HCT116 (cell line): Measurements from ENCODE around the gene PPP1CC. TPM values are rescaled to one million over a fixed set of nuclear protein-coding genes. Genes with fewer than 3 reads are reported as not detected.

ENCODE experiments used
- ATAC-seq: fragments of 200-7000 bp; cut with Tn5 transposase; 2 replicates; pipeline ENCODE4 v1.9.1; 2020; ENCODE audit warnings: mild to moderate bottlenecking, moderate library complexity
- BruUV-seq: library from RNA; stranded (reverse); fragments of 400-500 nt; replicated peaks from 2 replicates; lab custom pipeline; 2021; lab: Mats Ljungman, UMichigan
- CTCF ChIA-PET: fragments of 300-600 bp; sonication (Branson Sonifier 250); formaldehyde crosslinking; loops from one replicate; lab custom pipeline; 2021; ENCODE audit warnings: antibody characterized with exemption; lab: Charles Lee
- POLR2A ChIA-PET: fragments of 300-600, 350-600 bp; sonication (Branson Sonifier 250); formaldehyde crosslinking; loops from one replicate; lab custom pipeline; 2021; ENCODE audit warnings: antibody characterized with exemption; lab: Charles Lee
- RAD21 ChIA-PET, 2 experiments: fragments of 300-600 bp; sonication (Branson Sonifier 250); formaldehyde crosslinking; loops; one replicate each; lab custom pipeline; 2023; ENCODE audit warnings: low total read pairs in 2 of 2; ENCODE audit not compliant: uncharacterized antibody in 2 of 2, unreplicated experiment in 2 of 2, low non-redundant PET in 1 of 2; lab: Charles Lee
- DNase-seq: peaks from one replicate; pipeline ENCODE4 v3.0.0-alpha.2; 2010; ENCODE audit warnings: low read depth, low spot score
- H2AFZ ChIP-seq: fragments of 200-600 bp; shearing (Covaris generic), sonication (generic); 2 replicates; pipeline ENCODE4 v1.6.1; 2017; ENCODE audit warnings: low read depth, mixed run types, mixed read lengths, antibody characterized with exemption, low read length; ENCODE audit not compliant: poor library complexity, severe bottlenecking
- H3K27ac ChIP-seq: 2 replicates; pipeline ENCODE4 v1.5.1; 2012; ENCODE audit warnings: low read depth, low read length
- H3K27me3 ChIP-seq: fragments of 200-600 bp; sonication (generic); 2 replicates; pipeline ENCODE4 v1.6.1; 2016; ENCODE audit warnings: mixed run types, low read length, mixed read lengths; ENCODE audit not compliant: insufficient read depth
- H3K36me3 ChIP-seq, 2 experiments: fragments of 200-500 bp in 1 of 2; fragments of 200-600 bp in 1 of 2; sonication (Bioruptor generic) in 1 of 2; sonication (generic) in 1 of 2; 2 replicates each; pipeline versions ENCODE4 v1.5.1 to v1.6.1; 2014 to 2016; ENCODE audit warnings: low read length in 2 of 2, inconsistent platforms in 1 of 2, mixed read lengths in 1 of 2, mixed run types in 1 of 2; ENCODE audit not compliant: insufficient read depth in 2 of 2, control insufficient read depth in 1 of 2
- H3K4me1 ChIP-seq, 2 experiments: fragments of 200-600 bp in 1 of 2; sonication (generic) in 1 of 2; 2 replicates each; pipeline versions ENCODE4 v1.5.1 to v1.6.1; 2012 to 2017; ENCODE audit warnings: low read length in 2 of 2, inconsistent platforms in 1 of 2, mild to moderate bottlenecking in 1 of 2, mixed read lengths in 1 of 2, mixed run types in 1 of 2, moderate library complexity in 1 of 2; ENCODE audit not compliant: insufficient read depth in 2 of 2, control insufficient read depth in 1 of 2
- H3K4me2 ChIP-seq: fragments of 200-600 bp; sonication (generic); 2 replicates; pipeline ENCODE4 v1.6.1; 2017; ENCODE audit warnings: mixed run types, low read length, mixed read lengths
- H3K4me3 ChIP-seq, 2 experiments: fragments of 200-600 bp in 1 of 2; sonication (generic) in 1 of 2; replicated peaks in 1 of 2; 2 replicates each; pipeline ENCODE4 v1.5.1; 2011 to 2016; ENCODE audit warnings: low read length in 2 of 2, control low read depth in 1 of 2, low read depth in 1 of 2, mild to moderate bottlenecking in 1 of 2, mixed read lengths in 1 of 2, mixed run types in 1 of 2
- H3K79me2 ChIP-seq: fragments of 200-600 bp; sonication (generic); 2 replicates; pipeline ENCODE4 v1.6.1; 2017; ENCODE audit warnings: mild to moderate bottlenecking, mixed run types, low read length, moderate library complexity, mixed read lengths; ENCODE audit not compliant: insufficient read depth
- H3K9ac ChIP-seq: fragments of 200-600 bp; sonication (generic); 2 replicates; pipeline ENCODE4 v1.6.1; 2016; ENCODE audit warnings: low read length, mixed read lengths
- H3K9me2 ChIP-seq: fragments of 200-600 bp; sonication (generic), shearing (Covaris generic); 2 replicates; pipeline ENCODE4 v1.6.1; 2017; ENCODE audit warnings: mixed run types, mild to moderate bottlenecking, moderate library complexity; ENCODE audit not compliant: insufficient read depth
- H3K9me3 ChIP-seq, 2 experiments: fragments of 200-500 bp in 1 of 2; fragments of 200-600 bp in 1 of 2; sonication (Bioruptor generic) in 1 of 2; sonication (generic) in 1 of 2; 2 replicates each; pipeline ENCODE4 v1.6.1; 2014 to 2017; ENCODE audit warnings: low read length in 2 of 2, mixed read lengths in 2 of 2, inconsistent platforms in 1 of 2, low read depth in 1 of 2, mild to moderate bottlenecking in 1 of 2, mixed run types in 1 of 2, moderate library complexity in 1 of 2; ENCODE audit not compliant: control insufficient read depth in 1 of 2, insufficient read depth in 1 of 2
- H4K20me1 ChIP-seq: fragments of 200-600 bp; sonication (generic), shearing (Covaris generic); 2 replicates; pipeline ENCODE4 v1.6.1; 2017; ENCODE audit warnings: mixed run types, mild to moderate bottlenecking, moderate library complexity; ENCODE audit not compliant: insufficient read depth
- CBX3 ChIP-seq: IDR thresholded peaks from 2 replicates; pipeline ENCODE4 v1.6.1; 2012; ENCODE audit warnings: low read depth
- CEBPB ChIP-seq: IDR thresholded peaks from 2 replicates; pipeline ENCODE4 v1.6.1; 2012; ENCODE audit warnings: low read depth
- CTCF ChIP-seq, 3 experiments: fragments of 200-600 bp in 1 of 3; sonication (generic) in 1 of 3; IDR thresholded peaks in 2 of 3; conservative IDR thresholded peaks in 1 of 3; 2 replicates each; pipeline ENCODE4 v1.5.1; 2012 to 2017; ENCODE audit warnings: low read depth in 2 of 3, low read length in 2 of 3, antibody characterized with exemption in 1 of 3, borderline replicate concordance in 1 of 3, control low read depth in 1 of 3, mild to moderate bottlenecking in 1 of 3, mixed read lengths in 1 of 3, mixed run types in 1 of 3, moderate library complexity in 1 of 3; ENCODE audit not compliant: insufficient read depth in 1 of 3
- EGR1 ChIP-seq: IDR thresholded peaks from 2 replicates; pipeline ENCODE4 v1.6.1; 2012; ENCODE audit warnings: low read depth
- ELF1 ChIP-seq: IDR thresholded peaks from 2 replicates; pipeline ENCODE4 v1.6.1; 2012; ENCODE audit warnings: low read depth, borderline replicate concordance
- EZH2 ChIP-seq: fragments of 200-600 bp; sonication (generic); IDR thresholded peaks from 2 replicates; pipeline ENCODE4 v1.6.1; 2017; ENCODE audit warnings: antibody characterized with exemption, mixed run types
- JUND ChIP-seq: IDR thresholded peaks from 2 replicates; pipeline ENCODE4 v1.6.1; 2012
- POLR2A ChIP-seq: IDR thresholded peaks from 2 replicates; pipeline ENCODE4 v1.7.0; 2011; ENCODE audit warnings: borderline replicate concordance; ENCODE audit not compliant: insufficient read depth, insufficient read length; ENCODE audit errors: extremely low read depth
- POLR2AphosphoS5 ChIP-seq: IDR thresholded peaks from 2 replicates; pipeline ENCODE4 v1.6.1; 2011; ENCODE audit warnings: mild to moderate bottlenecking, low read depth, low read length, moderate library complexity
- RAD21 ChIP-seq: IDR thresholded peaks from 2 replicates; pipeline ENCODE4 v1.6.1; 2012; ENCODE audit warnings: low read depth, mild to moderate bottlenecking
- REST ChIP-seq: IDR thresholded peaks from 2 replicates; pipeline ENCODE4 v1.6.1; 2012; ENCODE audit warnings: low read depth
- SIN3A ChIP-seq: IDR thresholded peaks from 2 replicates; pipeline ENCODE4 v1.6.1; 2012; ENCODE audit warnings: low read depth
- SRF ChIP-seq: IDR thresholded peaks from 2 replicates; pipeline ENCODE4 v1.6.1; 2012; ENCODE audit warnings: low read depth
- YY1 ChIP-seq: IDR thresholded peaks from 2 replicates; pipeline ENCODE4 v1.6.1; 2011; ENCODE audit warnings: low read length, low read depth, moderate library complexity, mild to moderate bottlenecking; ENCODE audit not compliant: insufficient replicate concordance; ENCODE audit errors: extremely low read depth
- ZNF274 ChIP-seq: fragments of 200-500 bp; sonication (Bioruptor generic); IDR thresholded peaks from 2 replicates; pipeline ENCODE4 v1.6.1; 2014; ENCODE audit warnings: mild to moderate bottlenecking, low read depth, low read length, inconsistent platforms
- intact Hi-C: fragments of 100-400 bp; cut with micrococcal nuclease; formaldehyde crosslinking; loops from 2 replicates; pipeline ENCODE4 v1.10.0; 2022
- total RNA-seq: library from RNA; stranded (reverse); gene quantifications from one replicate; pipeline ENCODE4 v1.2.1, GENCODE V29; 2021; ENCODE audit not compliant: unreplicated experiment

The PPP1CC gene
- total RNA-seq, 1 experiment from 2014 or later = 248 TPM

GRCh38 chr12:110676171-110676570 lies 66.5 kb downstream of the PPP1CC start:
- ChIA-PET CTCF (no interaction called here), POLR2A (no interaction called here), RAD21 (no interaction called here)

More at GRCh38 chr12:110676171-110676570, 66.5 kb downstream of the PPP1CC start:
- no TSS peak for BruUV-seq
- no peak overlapping the region for H3K4me2 ChIP-seq
- H3K79me2 ChIP-seq = no peaks in the 10 kb centered on the region
- TF ChIP-seq JUND = no peak
- TF ChIP-seq SRF = no peak
- TF ChIP-seq EGR1 = no peak
- TF ChIP-seq SIN3A = no peak
- no peak for TF ChIP-seq ZNF274
- no peak for TF ChIP-seq POLR2A
- TF ChIP-seq CTCF (IDR thresholded peaks at IDR 0.05 in 2 of 3, conservative IDR thresholded peaks at IDR 0.05 in 1 of 3; ENCODE audit: borderline replicate concordance in 1 of 3, insufficient read depth in 1 of 3, low read depth in 2 of 3, low read length in 2 of 3) = no peak
- TF ChIP-seq POLR2AphosphoS5 = no peak
- TF ChIP-seq CEBPB = no peak
- no peak for TF ChIP-seq CBX3
- TF ChIP-seq EZH2 = no peak
- no peak for TF ChIP-seq RAD21
- TF ChIP-seq ELF1 = no peak
- TF ChIP-seq REST = no peak
- TF ChIP-seq YY1 = no peak
- intact Hi-C loops = no loop called here
- DNase-seq (no peak), ATAC-seq (no peak)
- no peak overlapping the region for H3K9ac ChIP-seq
- H3K4me1 ChIP-seq = no peaks in the 10 kb centered on the region
- no peak overlapping the region for H3K4me3 ChIP-seq
- H3K36me3 ChIP-seq = no peaks in the 10 kb centered on the region
- no peaks in the 10 kb centered on the region for H3K9me3 ChIP-seq
- H2AFZ ChIP-seq = no peak overlapping the region
- no peak overlapping the region for H3K27ac ChIP-seq
- H4K20me1 ChIP-seq = no peaks in the 10 kb centered on the region
- H3K27me3 ChIP-seq = no peaks in the 10 kb centered on the region
- no peaks in the 10 kb centered on the region for H3K9me2 ChIP-seq
